ENCODE results near the gene RPS19BP1.

GRCh38 chr22:39577366-39577765 lies 44.8 kb upstream of the RPS19BP1 start:
- TF ChIP-seq, protein P1, sequence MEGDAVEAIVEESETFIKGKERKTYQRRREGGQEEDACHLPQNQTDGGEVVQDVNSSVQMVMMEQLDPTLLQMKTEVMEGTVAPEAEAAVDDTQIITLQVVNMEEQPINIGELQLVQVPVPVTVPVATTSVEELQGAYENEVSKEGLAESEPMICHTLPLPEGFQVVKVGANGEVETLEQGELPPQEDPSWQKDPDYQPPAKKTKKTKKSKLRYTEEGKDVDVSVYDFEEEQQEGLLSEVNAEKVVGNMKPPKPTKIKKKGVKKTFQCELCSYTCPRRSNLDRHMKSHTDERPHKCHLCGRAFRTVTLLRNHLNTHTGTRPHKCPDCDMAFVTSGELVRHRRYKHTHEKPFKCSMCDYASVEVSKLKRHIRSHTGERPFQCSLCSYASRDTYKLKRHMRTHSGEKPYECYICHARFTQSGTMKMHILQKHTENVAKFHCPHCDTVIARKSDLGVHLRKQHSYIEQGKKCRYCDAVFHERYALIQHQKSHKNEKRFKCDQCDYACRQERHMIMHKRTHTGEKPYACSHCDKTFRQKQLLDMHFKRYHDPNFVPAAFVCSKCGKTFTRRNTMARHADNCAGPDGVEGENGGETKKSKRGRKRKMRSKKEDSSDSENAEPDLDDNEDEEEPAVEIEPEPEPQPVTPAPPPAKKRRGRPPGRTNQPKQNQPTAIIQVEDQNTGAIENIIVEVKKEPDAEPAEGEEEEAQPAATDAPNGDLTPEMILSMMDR (IDR thresholded peaks at IDR 0.05), result no peak
- TF ChIP-seq EZH2 (IDR thresholded peaks at IDR 0.05; ENCODE audit: borderline replicate concordance, insufficient read depth, low read depth, low read length, poor library complexity, severe bottlenecking), result no peak

All from B cell (primary cell).